K562 (cell line): ENCODE data around the gene PTPMT1. TPM values are rescaled to one million over a fixed set of nuclear protein-coding genes. Genes with fewer than 3 reads are reported as not detected.

Source experiments
- EWSR1 ChIP-seq: fragments of 450-650 bp; IDR thresholded peaks from 2 replicates; pipeline ENCODE4 v1.6.1; 2018; ENCODE audit warnings: borderline replicate concordance, mild to moderate bottlenecking, low read depth, moderate library complexity; ENCODE audit not compliant: partially characterized antibody
- MEF2A ChIP-seq: IDR thresholded peaks from 2 replicates; pipeline ENCODE4 v1.6.1; 2011; ENCODE audit warnings: low read depth, mild to moderate bottlenecking, low read length, moderate library complexity; ENCODE audit not compliant: control insufficient read depth
- NCOA6 ChIP-seq: fragments of 450-650 bp; IDR thresholded peaks from 2 replicates; pipeline ENCODE4 v1.6.1; 2017; ENCODE audit warnings: mild to moderate bottlenecking
- NFATC3 ChIP-seq: fragments of 450-650 bp; IDR thresholded peaks from 2 replicates; pipeline ENCODE4 v1.6.1; 2017; ENCODE audit warnings: mild to moderate bottlenecking
- RREB1 ChIP-seq: fragments of 250-450 bp; sonication (Bioruptor Pico); IDR thresholded peaks from 2 replicates; pipeline ENCODE4 v1.4.0; 2020
- SIN3A ChIP-seq, 2 experiments: fragments of 150-350 bp in 1 of 2; IDR thresholded peaks; 2 replicates each; pipeline ENCODE4 v1.6.1; 2011 to 2016; ENCODE audit warnings: borderline replicate concordance in 2 of 2, low read depth in 2 of 2, low read length in 2 of 2, mild to moderate bottlenecking in 2 of 2, moderate library complexity in 2 of 2; ENCODE audit not compliant: control insufficient read depth in 1 of 2
- ZEB2 ChIP-seq: fragments of 450-650 bp; IDR thresholded peaks from 2 replicates; pipeline ENCODE4 v1.6.1; 2016
- ZNF224 ChIP-seq: sonication (generic); formaldehyde crosslinking; IDR thresholded peaks from 2 replicates; pipeline ENCODE4 v1.8.0; 2022; ENCODE audit warnings: mild to moderate bottlenecking, missing genetic modification reagents
- ZNF518B ChIP-seq: fragments of 250-450 bp; sonication (Bioruptor Pico); IDR thresholded peaks from 2 replicates; pipeline ENCODE4 v1.5.0; 2021; ENCODE audit warnings: mild to moderate bottlenecking, moderate library complexity
- polyA plus RNA-seq, 8 experiments: library from polyadenylated mRNA; depleted of rRNA in 4 of 8; stranded (reverse) in 5 of 8; unstranded in 3 of 8; fragments of >200 nt; fragmentation: Nextera tagmentation in 2 of 8; fragmentation: Illumina TruSeq in 1 of 8; extraction: Ambion mirVana in 2 of 8; extraction: Trizol in 1 of 8; gene quantifications; 2 replicates each; pipeline versions ENCODE4 v1.2.1 to v1.2.3, GENCODE V29; 2011 to 2014; ENCODE audit warnings: inconsistent platforms in 1 of 8, missing spikeins in 1 of 8
- total RNA-seq, 7 experiments: library from RNA; depleted of rRNA in 6 of 7; stranded (reverse); fragments of >200 nt in 6 of 7; fragmentation: Illumina TruSeq in 2 of 7; extraction: Trizol in 2 of 7; gene quantifications; 2 replicates each; pipeline versions ENCODE4 v1.2.1 to v1.2.3, GENCODE V29; 2011 to 2021; ENCODE audit warnings: low replicate concordance in 1 of 7
- TF ChIP-seq, protein P1 (sequence below): IDR thresholded peaks from 2 replicates; pipeline ENCODE4 v1.6.1; 2011; ENCODE audit not compliant: insufficient read length; ENCODE audit errors: extremely low read depth
- TF ChIP-seq, protein P2 (sequence below): fragments of 250-450 bp; sonication (Bioruptor Pico); IDR thresholded peaks from 2 replicates; pipeline ENCODE4 v1.5.0; 2021
- TF ChIP-seq, protein P3 (sequence below): fragments of 450-650 bp; formaldehyde crosslinking; IDR thresholded peaks from 2 replicates; pipeline ENCODE4 v1.4.0; 2020; ENCODE audit warnings: mild to moderate bottlenecking

PTPMT1 gene
- total and polyA plus RNA-seq, 9 of the 15 experiments (the other 6 are each of a cell fraction or from before 2014, with no cell fraction given): 10.4 to 140 (median 67.2) TPM

DNA sequence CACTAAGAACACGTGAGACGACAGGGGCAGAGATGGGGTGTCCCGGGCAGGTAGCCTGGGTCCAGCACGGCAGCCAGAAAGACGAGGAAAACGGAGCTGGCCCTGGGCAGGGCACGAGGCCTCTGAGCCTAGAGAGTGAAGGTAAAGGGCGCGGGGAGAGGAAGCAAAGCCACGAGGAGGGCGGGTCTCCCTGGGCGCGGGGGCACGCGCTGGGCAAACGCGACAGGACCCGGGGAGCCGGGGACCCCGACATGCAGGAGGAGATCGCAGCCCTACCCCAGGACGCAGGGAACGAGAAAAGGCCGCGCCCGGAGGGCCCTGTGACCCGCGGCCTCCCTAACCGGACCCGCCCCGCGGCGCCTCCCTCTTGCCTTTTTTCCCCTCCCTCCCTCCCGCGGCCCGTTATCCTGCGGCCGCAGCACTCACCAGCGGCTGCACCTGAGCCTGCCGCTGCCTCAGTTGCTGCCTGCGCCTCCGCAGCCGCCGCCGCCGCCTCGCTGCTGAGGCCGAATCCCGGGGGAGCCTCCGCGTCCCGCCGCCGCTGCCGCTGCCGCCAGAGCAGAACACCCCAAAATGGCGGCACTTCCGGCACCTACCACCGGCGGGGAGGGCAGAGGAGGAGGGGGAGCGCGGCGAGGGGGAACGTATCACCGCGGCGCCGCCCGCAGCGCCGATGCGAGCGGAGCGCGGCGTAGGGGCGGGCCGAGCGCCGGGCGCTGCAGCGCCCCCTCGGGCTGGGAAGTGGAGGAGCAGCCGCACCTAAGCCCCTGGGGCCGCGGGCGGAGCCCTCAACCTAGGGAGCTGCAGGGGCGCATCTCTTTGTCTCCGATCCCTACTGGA, 12.6 kb upstream of the PTPMT1 start, which contains the start of gene CELF1 (continued):
- TF ChIP-seq ZNF518B (CRISPR knock-in tag) (no peak), MEF2A (no peak), RREB1 (no peak), NFATC3 (no peak), NCOA6 (0 out of 2 replicates have a peak, but pooled peaks have one; percentile 53), EWSR1 (no peak), ZNF224 (CRISPR knock-in tag) (no peak), SIN3A (IDR thresholded peaks at IDR 0.05; ENCODE audit: borderline replicate concordance in 2 of 2, control insufficient read depth in 1 of 2, low read depth in 2 of 2, low read length in 2 of 2) (no peak; a peak in 2 of 4 replicates), ZEB2 (no peak)
- TF ChIP-seq, protein P1, sequence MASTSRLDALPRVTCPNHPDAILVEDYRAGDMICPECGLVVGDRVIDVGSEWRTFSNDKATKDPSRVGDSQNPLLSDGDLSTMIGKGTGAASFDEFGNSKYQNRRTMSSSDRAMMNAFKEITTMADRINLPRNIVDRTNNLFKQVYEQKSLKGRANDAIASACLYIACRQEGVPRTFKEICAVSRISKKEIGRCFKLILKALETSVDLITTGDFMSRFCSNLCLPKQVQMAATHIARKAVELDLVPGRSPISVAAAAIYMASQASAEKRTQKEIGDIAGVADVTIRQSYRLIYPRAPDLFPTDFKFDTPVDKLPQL: no peak
- TF ChIP-seq, protein P2, sequence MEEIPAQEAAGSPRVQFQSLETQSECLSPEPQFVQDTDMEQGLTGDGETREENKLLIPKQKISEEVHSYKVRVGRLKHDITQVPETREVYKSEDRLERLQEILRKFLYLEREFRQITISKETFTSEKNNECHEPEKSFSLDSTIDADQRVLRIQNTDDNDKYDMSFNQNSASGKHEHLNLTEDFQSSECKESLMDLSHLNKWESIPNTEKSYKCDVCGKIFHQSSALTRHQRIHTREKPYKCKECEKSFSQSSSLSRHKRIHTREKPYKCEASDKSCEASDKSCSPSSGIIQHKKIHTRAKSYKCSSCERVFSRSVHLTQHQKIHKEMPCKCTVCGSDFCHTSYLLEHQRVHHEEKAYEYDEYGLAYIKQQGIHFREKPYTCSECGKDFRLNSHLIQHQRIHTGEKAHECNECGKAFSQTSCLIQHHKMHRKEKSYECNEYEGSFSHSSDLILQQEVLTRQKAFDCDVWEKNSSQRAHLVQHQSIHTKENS (CRISPR knock-in tag): no peak
- TF ChIP-seq, protein P3, sequence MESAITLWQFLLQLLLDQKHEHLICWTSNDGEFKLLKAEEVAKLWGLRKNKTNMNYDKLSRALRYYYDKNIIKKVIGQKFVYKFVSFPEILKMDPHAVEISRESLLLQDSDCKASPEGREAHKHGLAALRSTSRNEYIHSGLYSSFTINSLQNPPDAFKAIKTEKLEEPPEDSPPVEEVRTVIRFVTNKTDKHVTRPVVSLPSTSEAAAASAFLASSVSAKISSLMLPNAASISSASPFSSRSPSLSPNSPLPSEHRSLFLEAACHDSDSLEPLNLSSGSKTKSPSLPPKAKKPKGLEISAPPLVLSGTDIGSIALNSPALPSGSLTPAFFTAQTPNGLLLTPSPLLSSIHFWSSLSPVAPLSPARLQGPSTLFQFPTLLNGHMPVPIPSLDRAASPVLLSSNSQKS (CRISPR knock-in tag): no peak
